Liver (tissue), 3 donors: Measurements from ENCODE around the gene NFE2L1.

Source experiments
- EGR1 ChIP-seq, 2 donors: IDR thresholded peaks; 2 replicates each; pipeline ENCODE4 v1.6.1; 2016 to 2018; ENCODE audit warnings: antibody characterized with exemption in 2 of 2, low read depth in 2 of 2
- FOXA1 ChIP-seq: IDR thresholded peaks from 2 replicates; pipeline ENCODE4 v1.6.1; 2016; ENCODE audit warnings: antibody characterized with exemption
- GABPA ChIP-seq, 2 donors: IDR thresholded peaks in 1 of 2; conservative IDR thresholded peaks in 1 of 2; 2 replicates each; pipeline ENCODE4 v1.6.1; 2016; ENCODE audit warnings: antibody characterized with exemption in 2 of 2, mild to moderate bottlenecking in 1 of 2, moderate library complexity in 1 of 2
- JUND ChIP-seq, 2 donors: IDR thresholded peaks; 2 replicates each; pipeline ENCODE4 v1.6.1; 2016; ENCODE audit warnings: antibody characterized with exemption in 2 of 2
- NR2F2 ChIP-seq: IDR thresholded peaks from 2 replicates; pipeline ENCODE4 v1.6.1; 2016; ENCODE audit warnings: antibody characterized with exemption
- RAD21 ChIP-seq, 2 donors: IDR thresholded peaks; 2 replicates each; pipeline ENCODE4 v1.6.1; 2016; ENCODE audit warnings: antibody characterized with exemption in 2 of 2, mild to moderate bottlenecking in 2 of 2
- RXRA ChIP-seq, 2 donors: IDR thresholded peaks; 2 replicates each; pipeline ENCODE4 v1.6.1; 2017 to 2018; ENCODE audit warnings: antibody characterized with exemption in 2 of 2, mild to moderate bottlenecking in 1 of 2
- TAF1 ChIP-seq: conservative IDR thresholded peaks from 2 replicates; pipeline ENCODE4 v1.6.1; 2016; ENCODE audit warnings: antibody characterized with exemption, mild to moderate bottlenecking
- YY1 ChIP-seq: IDR thresholded peaks from 2 replicates; pipeline ENCODE4 v1.6.1; 2016; ENCODE audit warnings: antibody characterized with exemption, mild to moderate bottlenecking
- TF ChIP-seq, protein P1 (sequence below): fragments of 150-350 bp; IDR thresholded peaks from 2 replicates; pipeline ENCODE4 v1.5.1; 2017; ENCODE audit warnings: improper control_type of control experiment, low read depth, low read length; ENCODE audit not compliant: missing input control
- TF ChIP-seq, protein P2 (sequence below): IDR thresholded peaks from 2 replicates; pipeline ENCODE4 v1.6.1; 2016; ENCODE audit warnings: antibody characterized with exemption
- TF ChIP-seq, protein P3 (sequence below): IDR thresholded peaks from 2 replicates; pipeline ENCODE4 v1.6.1; 2016; ENCODE audit warnings: antibody characterized with exemption
- TF ChIP-seq, protein P4 (sequence below): IDR thresholded peaks from 2 replicates; pipeline ENCODE4 v1.6.1; 2016; ENCODE audit warnings: antibody characterized with exemption, mild to moderate bottlenecking
- TF ChIP-seq, protein P5 (sequence below): IDR thresholded peaks from 2 replicates; pipeline ENCODE4 v1.6.1; 2016; ENCODE audit warnings: antibody characterized with exemption
- donor health status: healthy.
- donor health status: healthy.

DNA sequence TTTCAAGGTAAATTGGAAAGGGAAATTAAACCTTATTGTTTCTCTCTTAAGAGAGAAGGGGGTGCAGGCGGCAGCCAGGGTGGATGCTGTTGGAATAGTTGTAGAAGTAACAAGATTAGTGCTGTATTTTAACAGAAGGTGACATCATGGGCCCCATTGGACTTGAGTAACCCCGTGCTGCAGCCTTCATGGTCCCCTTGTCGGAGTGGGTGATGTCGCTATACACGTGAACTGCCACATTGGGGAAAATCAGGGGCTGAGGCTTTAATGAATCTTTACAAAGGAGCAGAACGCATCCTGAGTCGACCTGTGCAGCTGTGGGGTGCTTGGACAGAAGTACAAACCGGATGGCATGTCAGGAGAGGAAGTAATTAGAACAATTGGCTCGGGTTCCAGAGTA is 62.6 kb downstream of the NFE2L1 start:
- no peak for TF ChIP-seq TAF1
- TF ChIP-seq, protein P1, sequence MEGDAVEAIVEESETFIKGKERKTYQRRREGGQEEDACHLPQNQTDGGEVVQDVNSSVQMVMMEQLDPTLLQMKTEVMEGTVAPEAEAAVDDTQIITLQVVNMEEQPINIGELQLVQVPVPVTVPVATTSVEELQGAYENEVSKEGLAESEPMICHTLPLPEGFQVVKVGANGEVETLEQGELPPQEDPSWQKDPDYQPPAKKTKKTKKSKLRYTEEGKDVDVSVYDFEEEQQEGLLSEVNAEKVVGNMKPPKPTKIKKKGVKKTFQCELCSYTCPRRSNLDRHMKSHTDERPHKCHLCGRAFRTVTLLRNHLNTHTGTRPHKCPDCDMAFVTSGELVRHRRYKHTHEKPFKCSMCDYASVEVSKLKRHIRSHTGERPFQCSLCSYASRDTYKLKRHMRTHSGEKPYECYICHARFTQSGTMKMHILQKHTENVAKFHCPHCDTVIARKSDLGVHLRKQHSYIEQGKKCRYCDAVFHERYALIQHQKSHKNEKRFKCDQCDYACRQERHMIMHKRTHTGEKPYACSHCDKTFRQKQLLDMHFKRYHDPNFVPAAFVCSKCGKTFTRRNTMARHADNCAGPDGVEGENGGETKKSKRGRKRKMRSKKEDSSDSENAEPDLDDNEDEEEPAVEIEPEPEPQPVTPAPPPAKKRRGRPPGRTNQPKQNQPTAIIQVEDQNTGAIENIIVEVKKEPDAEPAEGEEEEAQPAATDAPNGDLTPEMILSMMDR: no peak
- TF ChIP-seq, protein P2, sequence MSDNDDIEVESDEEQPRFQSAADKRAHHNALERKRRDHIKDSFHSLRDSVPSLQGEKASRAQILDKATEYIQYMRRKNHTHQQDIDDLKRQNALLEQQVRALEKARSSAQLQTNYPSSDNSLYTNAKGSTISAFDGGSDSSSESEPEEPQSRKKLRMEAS: no peak
- no peak for TF ChIP-seq RAD21 (IDR thresholded peaks at IDR 0.05)
- TF ChIP-seq, protein P3, sequence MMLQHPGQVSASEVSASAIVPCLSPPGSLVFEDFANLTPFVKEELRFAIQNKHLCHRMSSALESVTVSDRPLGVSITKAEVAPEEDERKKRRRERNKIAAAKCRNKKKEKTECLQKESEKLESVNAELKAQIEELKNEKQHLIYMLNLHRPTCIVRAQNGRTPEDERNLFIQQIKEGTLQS: no peak
- TF ChIP-seq, protein P4, sequence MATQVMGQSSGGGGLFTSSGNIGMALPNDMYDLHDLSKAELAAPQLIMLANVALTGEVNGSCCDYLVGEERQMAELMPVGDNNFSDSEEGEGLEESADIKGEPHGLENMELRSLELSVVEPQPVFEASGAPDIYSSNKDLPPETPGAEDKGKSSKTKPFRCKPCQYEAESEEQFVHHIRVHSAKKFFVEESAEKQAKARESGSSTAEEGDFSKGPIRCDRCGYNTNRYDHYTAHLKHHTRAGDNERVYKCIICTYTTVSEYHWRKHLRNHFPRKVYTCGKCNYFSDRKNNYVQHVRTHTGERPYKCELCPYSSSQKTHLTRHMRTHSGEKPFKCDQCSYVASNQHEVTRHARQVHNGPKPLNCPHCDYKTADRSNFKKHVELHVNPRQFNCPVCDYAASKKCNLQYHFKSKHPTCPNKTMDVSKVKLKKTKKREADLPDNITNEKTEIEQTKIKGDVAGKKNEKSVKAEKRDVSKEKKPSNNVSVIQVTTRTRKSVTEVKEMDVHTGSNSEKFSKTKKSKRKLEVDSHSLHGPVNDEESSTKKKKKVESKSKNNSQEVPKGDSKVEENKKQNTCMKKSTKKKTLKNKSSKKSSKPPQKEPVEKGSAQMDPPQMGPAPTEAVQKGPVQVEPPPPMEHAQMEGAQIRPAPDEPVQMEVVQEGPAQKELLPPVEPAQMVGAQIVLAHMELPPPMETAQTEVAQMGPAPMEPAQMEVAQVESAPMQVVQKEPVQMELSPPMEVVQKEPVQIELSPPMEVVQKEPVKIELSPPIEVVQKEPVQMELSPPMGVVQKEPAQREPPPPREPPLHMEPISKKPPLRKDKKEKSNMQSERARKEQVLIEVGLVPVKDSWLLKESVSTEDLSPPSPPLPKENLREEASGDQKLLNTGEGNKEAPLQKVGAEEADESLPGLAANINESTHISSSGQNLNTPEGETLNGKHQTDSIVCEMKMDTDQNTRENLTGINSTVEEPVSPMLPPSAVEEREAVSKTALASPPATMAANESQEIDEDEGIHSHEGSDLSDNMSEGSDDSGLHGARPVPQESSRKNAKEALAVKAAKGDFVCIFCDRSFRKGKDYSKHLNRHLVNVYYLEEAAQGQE: no peak
- no peak for TF ChIP-seq GABPA (IDR thresholded peaks at IDR 0.05 in 1 of 2, conservative IDR thresholded peaks at IDR 0.05 in 1 of 2)
- no peak for TF ChIP-seq EGR1 (IDR thresholded peaks at IDR 0.05; ENCODE audit: low read depth in 2 of 2)
- no peak for TF ChIP-seq YY1
- TF ChIP-seq FOXA1: no peak
- TF ChIP-seq, protein P5, sequence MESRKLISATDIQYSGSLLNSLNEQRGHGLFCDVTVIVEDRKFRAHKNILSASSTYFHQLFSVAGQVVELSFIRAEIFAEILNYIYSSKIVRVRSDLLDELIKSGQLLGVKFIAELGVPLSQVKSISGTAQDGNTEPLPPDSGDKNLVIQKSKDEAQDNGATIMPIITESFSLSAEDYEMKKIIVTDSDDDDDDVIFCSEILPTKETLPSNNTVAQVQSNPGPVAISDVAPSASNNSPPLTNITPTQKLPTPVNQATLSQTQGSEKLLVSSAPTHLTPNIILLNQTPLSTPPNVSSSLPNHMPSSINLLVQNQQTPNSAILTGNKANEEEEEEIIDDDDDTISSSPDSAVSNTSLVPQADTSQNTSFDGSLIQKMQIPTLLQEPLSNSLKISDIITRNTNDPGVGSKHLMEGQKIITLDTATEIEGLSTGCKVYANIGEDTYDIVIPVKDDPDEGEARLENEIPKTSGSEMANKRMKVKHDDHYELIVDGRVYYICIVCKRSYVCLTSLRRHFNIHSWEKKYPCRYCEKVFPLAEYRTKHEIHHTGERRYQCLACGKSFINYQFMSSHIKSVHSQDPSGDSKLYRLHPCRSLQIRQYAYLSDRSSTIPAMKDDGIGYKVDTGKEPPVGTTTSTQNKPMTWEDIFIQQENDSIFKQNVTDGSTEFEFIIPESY: no peak
- no peak for TF ChIP-seq RXRA (IDR thresholded peaks at IDR 0.05)
- no peak for TF ChIP-seq NR2F2
- no peak for TF ChIP-seq JUND (IDR thresholded peaks at IDR 0.05)
